G401.6 (cell line): ENCODE data around the gene IL1RL1.
"Not testable (repeated sequence)": the region's sequence is repeated elsewhere in the genome, so short reads cannot be mapped to it uniquely, and the experiment has no call there.

ENCODE experiments used
- FAIRE-seq: peaks from 2 replicates; lab custom pipeline; 2012; peaks lifted over from hg19 to GRCh38; lab: Jason Lieb, UNC

Gene IL1RL1

GRCh38 chr2:102294802-102295489 is 16.4 kb upstream of the IL1RL1 start:
- no peak for FAIRE-seq

DNA sequence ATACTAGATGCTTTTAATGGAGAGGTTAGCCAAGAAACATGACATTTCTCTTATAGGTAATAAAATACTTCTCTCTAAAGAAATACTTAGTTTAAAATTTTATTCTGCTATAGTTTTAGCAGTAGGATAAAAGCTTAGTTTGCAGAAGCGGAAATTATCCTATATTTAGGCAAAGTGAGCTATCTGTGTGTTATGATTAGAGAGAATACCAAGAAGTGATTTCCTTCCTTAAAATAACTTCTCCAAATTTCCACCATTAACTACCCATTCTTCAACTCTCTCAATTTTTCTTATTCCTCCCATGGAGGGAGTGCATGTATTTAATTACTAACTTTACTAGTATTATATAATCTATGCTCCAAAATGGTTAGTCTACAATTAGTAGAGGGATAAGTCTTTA is 15.8 kb upstream of the IL1RL1 start:
- no peak for FAIRE-seq

DNA sequence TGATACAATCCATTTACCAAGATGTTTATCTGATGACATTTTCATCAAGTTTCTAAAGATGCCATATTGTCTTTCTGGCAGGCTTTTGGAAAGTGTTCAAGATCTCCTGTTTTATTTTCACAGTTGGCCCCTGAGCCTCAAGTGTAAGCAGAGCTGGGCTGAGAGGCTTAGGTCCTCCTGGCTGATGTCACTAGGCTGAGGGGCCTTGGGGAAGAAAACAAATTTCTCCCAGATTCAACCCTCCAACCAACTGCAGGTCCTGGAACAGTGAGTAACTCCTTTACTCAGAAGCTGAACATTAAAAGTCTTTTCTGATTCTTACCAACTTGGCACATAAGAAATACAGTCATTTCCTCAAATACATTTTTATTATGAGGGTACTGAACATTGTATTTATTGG is 14.9 kb upstream of the IL1RL1 start:
- FAIRE-seq, result no peak

DNA sequence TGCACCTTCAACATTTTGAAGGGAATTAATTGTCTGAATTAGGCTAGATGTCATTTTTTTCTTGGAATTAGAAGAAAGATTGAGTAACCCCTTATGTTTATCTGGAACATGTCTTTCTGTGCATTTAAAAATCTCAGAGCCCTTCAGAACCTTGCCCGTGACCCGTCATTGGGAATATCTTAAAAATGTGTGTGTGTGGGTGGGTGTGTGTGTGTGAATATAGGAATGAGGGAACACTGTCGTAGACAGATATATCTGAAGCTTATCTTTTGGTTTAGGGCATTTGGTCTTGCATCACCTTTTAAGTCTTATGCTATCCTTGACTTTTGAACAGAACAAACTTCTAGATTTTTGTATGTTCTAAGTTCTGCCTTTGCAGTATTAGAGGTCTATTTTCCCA is 13.5 kb upstream of the IL1RL1 start:
- no peak for FAIRE-seq

GRCh38 chr2:102301867-102302362 is 9.4 kb upstream of the IL1RL1 start:
- no peak for FAIRE-seq

- peak; percentile 27 for FAIRE-seq
Measured at GRCh38 chr2:102302458-102302857, 8.9 kb upstream of the IL1RL1 start.

DNA sequence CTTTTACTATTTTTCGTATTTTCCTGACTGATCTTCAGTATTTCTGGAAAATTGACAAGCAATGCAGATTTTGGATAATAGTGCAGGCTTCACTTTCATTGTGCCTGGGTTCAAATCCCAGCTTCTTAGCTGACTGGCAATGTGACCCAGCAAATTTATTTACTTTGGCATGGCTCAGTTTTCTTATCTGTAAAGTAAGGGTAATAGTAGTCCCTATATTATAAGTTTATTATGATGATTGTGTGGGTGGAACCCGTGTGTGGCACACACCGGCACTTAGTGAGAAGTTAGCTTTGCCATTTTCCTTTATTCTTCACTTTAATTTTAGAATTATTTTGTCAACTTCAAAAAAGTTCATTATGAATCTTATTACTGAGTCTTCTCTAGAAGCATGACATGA is 7.8 kb upstream of the IL1RL1 start:
- FAIRE-seq, result no peak

DNA sequence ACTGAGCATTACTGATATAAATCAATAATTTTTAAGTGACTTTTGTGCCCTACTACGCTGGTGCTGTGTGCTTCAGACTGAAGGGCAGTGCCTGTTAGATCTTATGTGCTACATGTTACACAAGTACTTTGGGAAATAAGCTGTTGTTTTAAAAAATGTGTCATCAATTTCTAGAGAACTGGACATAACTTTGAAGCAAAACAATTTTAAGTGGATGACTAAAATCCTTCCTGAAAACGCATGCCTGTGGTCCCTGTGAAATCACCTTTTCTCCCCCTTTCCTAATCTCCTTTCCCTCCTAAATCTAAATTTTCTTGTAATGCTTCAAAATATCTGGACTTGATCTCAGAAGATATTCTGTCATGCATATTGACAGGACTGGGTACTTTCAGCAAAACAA is 7.1 kb upstream of the IL1RL1 start:
- no peak for FAIRE-seq

- no peak for FAIRE-seq
Measured at GRCh38 chr2:102304711-102305611, 6.4 kb upstream of the IL1RL1 start.

- FAIRE-seq, result no peak
Measured at GRCh38 chr2:102306125-102306524, 5.2 kb upstream of the IL1RL1 start.

- no peak for FAIRE-seq
Measured at GRCh38 chr2:102313025-102313424, 1.7 kb downstream of the IL1RL1 start.

DNA sequence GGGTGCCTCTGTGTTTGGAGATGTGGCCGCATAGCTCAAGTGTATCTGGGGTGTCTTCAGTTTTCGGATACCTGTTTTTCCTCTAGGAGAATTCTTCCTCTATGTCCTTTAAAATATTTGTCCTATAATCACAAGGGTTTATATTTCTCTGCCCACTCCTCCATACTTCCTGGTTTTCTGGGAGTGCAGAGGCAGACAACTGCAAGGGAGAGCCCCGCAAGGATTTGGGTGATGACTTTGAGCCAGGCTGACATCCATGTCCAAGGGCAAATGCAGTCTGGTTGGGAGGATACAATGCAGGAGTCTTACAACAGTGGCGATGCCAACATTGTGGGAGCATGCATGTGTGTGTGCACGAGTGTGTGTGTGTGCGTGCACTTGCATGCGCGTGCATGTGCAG is 2.1 kb downstream of the IL1RL1 start:
- FAIRE-seq, result no peak

DNA sequence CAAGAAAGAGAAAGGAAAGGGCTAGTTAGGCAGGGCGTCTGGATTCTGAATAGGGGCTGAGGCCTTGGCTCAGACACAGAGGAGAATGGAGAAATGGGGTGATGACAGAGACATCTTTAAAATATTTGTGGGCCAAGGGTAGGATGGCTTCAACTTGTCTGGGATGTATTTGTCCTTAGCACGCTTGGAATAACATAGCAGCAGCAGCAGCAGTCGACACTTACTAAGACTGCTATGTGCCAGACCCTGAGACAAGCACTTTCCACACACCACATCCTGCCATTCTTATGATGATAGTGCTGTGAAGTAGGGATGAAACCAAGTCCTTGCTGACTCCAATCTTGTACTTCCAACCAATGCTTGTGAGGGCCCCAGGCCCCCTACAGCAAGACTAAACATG is 2.6 kb downstream of the IL1RL1 start:
- FAIRE-seq, result no peak

DNA sequence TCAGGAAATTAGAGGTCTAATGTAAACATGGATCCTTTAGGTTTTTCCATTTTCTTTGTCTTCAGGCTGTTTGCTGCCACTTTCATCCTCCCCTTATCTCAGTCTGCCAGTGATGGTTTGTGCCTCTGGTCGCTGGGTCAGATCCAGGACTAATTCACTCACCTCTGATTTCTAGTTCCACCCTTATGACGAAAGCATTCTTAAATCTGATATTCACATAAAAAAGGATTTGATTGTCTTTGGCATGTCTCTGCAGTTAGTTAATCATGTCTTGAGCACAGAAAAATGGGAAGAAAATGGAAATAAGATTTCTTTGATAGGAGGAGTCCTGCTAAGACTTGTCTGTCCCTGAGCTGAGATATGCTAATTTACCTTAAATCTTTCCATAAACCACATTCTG is 4.6 kb downstream of the IL1RL1 start:
- FAIRE-seq, result no peak

DNA sequence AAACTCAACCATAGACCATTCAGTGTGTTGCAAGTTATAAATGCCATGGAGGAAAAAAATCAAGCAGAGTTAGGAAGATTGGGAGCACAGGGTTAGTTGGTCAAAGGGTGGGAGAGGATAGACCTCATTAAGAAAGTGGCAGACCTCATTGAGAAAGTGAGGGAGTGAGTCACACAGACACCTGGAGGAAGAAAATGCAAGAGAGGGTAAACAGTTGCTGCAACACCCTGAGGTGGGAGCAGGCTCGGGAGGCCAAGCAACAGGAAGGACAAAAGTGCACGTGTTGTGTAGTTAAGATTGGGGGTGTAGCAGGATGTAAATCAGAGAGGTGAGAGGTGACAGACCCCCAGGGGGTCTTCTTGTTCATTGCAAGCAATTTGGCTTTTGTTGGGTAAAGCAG is 6.4 kb downstream of the IL1RL1 start:
- no peak for FAIRE-seq

- FAIRE-seq, result no peak
Measured at GRCh38 chr2:102318437-102318836, 7.1 kb downstream of the IL1RL1 start.

DNA sequence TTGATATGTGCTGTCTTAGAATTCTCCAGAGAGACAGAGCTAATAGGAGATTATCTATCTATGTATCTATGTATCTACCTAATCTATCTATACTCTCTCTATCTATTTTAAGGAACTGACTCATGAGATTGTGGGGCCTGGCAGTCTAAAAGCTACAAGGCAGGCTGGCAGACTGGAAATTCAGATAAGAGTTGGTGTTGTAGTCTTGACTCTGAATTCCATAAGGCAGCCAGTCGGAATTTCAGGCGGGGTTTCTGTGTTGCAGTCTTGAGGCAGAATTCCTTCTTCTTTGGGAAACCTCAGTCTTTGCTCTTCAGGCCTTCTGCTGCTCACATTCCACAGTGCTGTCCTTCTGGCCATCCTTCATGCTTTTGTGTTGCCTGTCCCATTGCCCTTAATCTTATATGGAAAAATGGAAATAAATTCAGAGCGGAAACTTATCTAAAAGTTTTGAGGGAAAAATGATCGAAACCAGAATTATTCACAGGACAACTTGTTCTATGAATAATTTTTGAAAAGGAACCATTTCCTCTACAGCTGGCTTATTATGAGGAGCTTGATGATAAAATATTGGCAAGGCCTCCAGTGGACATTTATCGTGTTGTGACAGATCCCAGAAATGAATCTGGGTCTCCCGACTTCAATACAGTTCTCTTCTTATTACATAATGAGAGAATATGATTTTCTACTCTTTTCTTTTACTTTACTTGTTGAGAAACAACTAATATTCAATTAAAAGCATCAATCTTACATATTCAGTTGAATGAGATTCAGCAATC is 10.8 kb downstream of the IL1RL1 start:
- FAIRE-seq, result no peak

DNA sequence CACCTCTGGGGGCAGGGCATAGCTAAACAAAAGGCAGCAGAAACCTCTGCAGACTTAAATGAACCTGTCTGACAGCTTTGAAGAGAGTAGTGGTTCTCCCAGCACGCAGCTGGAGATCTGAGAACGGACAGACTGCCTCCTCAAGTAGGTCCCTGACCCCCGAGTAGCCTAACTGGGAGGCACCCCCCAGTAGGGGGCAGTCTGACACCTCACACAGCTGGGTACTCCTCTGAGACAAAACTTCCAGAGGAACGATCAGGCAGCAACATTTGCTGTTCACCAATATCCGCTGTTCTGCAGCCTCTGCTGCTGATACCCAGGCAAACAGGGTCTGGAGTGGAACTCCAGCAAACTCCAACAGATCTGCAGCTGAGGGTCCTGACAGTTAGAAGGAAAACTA is 13.6 kb downstream of the IL1RL1 start:
- not testable (repeated sequence) for FAIRE-seq

- FAIRE-seq, result no peak
Measured at GRCh38 chr2:102331311-102331980, 20.1 kb downstream of the IL1RL1 start.

GRCh38 chr2:102334486-102334885 is 23.1 kb downstream of the IL1RL1 start:
- FAIRE-seq, result no peak

GRCh38 chr2:102335871-102336366 is 24.6 kb downstream of the IL1RL1 start:
- FAIRE-seq, result no peak

GRCh38 chr2:102336502-102336945 is 25.2 kb downstream of the IL1RL1 start:
- no peak for FAIRE-seq
